ENCODE data around the gene CDKAL1.

DNA sequence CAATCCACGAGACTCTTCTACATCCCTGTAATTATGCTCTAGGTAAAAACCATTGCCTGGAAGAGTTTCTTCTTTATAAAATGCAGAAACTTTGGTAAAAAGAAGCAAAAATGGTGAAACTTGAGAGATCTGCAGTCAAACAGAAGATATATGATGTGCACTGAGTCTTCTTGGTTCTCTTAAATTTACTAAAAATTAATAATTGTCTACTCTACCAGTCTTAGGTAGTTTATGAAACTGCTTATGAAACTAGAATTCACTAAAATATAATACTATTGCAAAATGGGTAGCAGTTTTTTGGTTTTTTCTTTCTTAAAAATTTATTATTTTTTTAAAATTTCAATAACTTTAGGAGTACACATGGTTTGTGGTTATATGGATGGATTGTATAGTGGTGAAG lies 540.2 kb downstream of the CDKAL1 start:
- TF ChIP-seq KDM2B (CRISPR knock-in tag; IDR thresholded peaks at IDR 0.05), result no peak
- no peak for TF ChIP-seq POLR2A (conservative IDR thresholded peaks at IDR 0.05)
- no peak for TF ChIP-seq ZNF311 (CRISPR knock-in tag; IDR thresholded peaks at IDR 0.05)
- TF ChIP-seq NFIX (CRISPR knock-in tag; IDR thresholded peaks at IDR 0.05; ENCODE audit: low read depth), result no peak
- TF ChIP-seq TBP (optimal IDR thresholded peaks at IDR 0.05; ENCODE audit: low read depth, low read length), result no peak
- no peak for TF ChIP-seq CREM (IDR thresholded peaks at IDR 0.05; ENCODE audit: low read depth)
- TF ChIP-seq, protein P1, sequence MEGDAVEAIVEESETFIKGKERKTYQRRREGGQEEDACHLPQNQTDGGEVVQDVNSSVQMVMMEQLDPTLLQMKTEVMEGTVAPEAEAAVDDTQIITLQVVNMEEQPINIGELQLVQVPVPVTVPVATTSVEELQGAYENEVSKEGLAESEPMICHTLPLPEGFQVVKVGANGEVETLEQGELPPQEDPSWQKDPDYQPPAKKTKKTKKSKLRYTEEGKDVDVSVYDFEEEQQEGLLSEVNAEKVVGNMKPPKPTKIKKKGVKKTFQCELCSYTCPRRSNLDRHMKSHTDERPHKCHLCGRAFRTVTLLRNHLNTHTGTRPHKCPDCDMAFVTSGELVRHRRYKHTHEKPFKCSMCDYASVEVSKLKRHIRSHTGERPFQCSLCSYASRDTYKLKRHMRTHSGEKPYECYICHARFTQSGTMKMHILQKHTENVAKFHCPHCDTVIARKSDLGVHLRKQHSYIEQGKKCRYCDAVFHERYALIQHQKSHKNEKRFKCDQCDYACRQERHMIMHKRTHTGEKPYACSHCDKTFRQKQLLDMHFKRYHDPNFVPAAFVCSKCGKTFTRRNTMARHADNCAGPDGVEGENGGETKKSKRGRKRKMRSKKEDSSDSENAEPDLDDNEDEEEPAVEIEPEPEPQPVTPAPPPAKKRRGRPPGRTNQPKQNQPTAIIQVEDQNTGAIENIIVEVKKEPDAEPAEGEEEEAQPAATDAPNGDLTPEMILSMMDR (IDR thresholded peaks at IDR 0.05 in 2 of 3, conservative IDR thresholded peaks at IDR 0.05 in 1 of 3; ENCODE audit: insufficient read depth in 2 of 3, low read depth in 1 of 3, low read length in 3 of 3), result no peak
- no peak for TF ChIP-seq TAF15 (IDR thresholded peaks at IDR 0.05; ENCODE audit: low read depth, low read length)
- TF ChIP-seq SMARCC2 (IDR thresholded peaks at IDR 0.05; ENCODE audit: low read depth), result no peak

Measured in K562 (cell line).